HG03095 (cell line): ENCODE results near the gene OSGIN1.

Source experiments
- ATAC-seq: cut with Tn5 transposase; IDR thresholded peaks from one replicate; pipeline ENCODE4 v1.9.1; 2021; ENCODE audit warnings: moderate library complexity; ENCODE audit not compliant: unreplicated experiment

Gene OSGIN1

DNA sequence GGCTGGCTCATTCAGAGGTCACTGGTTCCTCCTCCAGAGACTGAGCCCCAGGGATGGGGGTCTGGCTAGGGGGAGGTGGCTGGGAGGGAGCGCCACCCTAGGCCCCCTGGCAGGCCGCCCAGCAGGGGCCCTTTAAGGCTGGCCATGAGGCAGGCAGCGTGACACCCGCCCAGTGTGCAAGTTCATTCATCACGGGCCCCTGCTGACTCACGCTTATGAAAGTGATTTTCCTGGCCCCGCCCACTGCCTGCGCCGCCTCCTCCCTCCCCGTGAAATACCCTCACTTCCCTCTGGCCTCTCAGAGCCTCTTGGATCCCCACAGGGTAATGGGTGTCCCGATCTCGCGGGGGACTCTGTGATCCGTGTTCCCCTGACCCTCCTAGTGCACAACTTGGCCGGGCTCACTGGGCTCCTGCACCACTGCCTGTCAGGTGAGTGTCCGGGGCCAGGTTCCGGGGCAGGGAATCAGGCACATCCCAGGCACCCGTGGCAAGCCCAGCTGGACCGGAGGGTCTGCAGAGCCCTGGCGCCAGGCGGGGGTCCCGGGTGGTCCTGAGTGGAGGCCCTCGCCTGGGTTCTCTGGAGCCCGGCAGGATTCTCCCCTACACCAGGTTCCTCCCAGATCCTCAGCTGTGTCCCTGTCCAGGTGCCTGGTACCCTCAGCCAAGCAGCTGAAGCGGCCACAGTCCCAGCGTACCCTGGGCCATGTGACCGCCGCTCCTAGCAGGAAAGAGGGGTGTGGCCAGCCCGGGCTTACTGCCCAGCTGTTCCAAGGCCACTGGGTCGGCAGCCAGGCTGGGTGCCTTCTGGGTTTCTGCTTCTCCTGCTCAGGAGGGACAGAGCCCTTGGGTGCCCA lies at the start of gene OSGIN1:
Gene OSGIN1, plus strand, starts transcription at position 301 of the 856 bp plus-strand sequence. CDS start 4,432 bp downstream, outside the sequence.
- peak; percentile 67 for ATAC-seq

- ATAC-seq: no peak
Observed at GRCh38 chr16:83903751-83904150, 49.3 kb upstream of the OSGIN1 start.

DNA sequence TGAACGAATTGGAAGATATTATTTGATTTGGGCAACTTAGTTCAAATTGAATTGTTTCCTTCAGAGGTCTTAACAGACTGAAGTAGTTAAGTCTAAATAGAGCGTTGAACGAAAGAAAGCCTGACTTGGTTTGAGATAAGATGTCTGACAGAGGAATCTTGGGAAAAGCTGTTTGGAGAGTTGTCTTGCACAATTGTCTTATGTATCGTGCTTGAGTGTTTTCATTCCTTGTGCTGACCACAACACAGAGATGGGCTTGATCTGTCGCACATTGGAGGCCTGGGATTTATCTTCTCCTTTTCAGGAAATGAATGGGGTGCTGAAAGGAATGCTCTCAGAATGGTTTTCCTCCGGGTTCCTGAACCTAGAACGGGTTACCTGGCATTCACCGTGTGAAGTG lies 46.4 kb upstream of the OSGIN1 start:
- ATAC-seq: no peak

DNA sequence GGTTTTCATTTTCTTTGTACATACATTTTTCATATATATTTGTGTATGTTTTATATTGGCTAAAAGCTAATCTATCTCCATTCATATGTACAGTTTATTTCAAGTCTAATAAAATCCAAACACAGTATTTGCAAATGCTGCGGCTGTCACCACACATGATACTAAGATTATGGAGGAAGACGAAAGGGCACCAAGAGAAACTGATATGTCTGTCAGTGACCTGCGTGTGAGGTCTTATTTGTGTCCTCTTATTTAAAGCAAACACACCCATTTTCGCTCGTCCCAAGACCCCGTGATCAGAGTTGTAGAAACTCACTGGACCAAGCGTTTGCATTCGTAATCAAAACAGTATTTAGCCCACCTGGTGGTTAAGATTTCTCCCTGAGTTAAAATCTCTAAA lies 45.9 kb upstream of the OSGIN1 start:
- ATAC-seq: no peak

GRCh38 chr16:83907631-83908250 lies 45.3 kb upstream of the OSGIN1 start:
- no peak for ATAC-seq

DNA sequence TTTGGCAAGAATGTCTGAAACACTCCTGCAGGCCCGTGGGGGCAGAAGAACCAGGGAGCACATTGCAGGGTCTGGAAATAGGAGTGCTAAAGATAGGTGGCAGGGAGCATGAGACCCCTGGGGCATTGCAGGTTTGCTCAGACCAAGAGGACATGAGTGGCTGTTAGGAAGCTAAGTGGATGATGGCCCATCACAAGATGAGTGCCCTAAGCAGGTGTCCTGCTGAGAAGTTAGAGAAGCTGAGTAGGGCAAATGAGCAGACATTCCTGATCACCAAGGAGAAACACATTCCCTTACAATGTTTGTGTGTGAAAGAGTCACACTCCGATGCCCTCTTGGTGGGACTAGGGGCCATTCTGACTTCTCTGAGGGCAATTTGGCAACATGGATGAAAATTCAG lies 44.2 kb upstream of the OSGIN1 start:
- no peak for ATAC-seq

- no peak for ATAC-seq
Observed at GRCh38 chr16:83911290-83911689, 41.8 kb upstream of the OSGIN1 start.

GRCh38 chr16:83912519-83913244 lies 40.4 kb upstream of the OSGIN1 start:
- no peak for ATAC-seq

- ATAC-seq: no peak
Observed at GRCh38 chr16:83913245-83913633, 39.8 kb upstream of the OSGIN1 start.

GRCh38 chr16:83914091-83914710 lies 38.8 kb upstream of the OSGIN1 start:
- ATAC-seq: no peak

DNA sequence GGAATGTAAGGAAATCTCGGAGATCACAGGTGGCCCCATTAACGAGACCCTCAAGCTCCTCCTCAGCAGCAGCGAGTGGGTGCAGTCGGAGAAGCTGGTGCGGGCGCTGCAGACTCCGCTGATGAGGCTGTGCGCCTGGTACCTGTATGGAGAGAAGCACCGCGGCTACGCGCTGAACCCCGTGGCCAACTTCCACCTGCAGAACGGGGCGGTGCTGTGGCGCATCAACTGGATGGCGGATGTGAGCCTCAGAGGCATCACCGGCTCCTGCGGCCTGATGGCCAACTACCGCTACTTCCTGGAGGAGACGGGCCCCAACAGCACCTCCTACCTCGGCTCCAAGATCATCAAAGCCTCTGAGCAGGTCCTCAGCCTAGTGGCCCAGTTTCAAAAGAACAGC lies 38.0 kb upstream of the OSGIN1 start:
- ATAC-seq: no peak

- no peak for ATAC-seq
Observed at GRCh38 chr16:83915491-83915890, 37.5 kb upstream of the OSGIN1 start.

DNA sequence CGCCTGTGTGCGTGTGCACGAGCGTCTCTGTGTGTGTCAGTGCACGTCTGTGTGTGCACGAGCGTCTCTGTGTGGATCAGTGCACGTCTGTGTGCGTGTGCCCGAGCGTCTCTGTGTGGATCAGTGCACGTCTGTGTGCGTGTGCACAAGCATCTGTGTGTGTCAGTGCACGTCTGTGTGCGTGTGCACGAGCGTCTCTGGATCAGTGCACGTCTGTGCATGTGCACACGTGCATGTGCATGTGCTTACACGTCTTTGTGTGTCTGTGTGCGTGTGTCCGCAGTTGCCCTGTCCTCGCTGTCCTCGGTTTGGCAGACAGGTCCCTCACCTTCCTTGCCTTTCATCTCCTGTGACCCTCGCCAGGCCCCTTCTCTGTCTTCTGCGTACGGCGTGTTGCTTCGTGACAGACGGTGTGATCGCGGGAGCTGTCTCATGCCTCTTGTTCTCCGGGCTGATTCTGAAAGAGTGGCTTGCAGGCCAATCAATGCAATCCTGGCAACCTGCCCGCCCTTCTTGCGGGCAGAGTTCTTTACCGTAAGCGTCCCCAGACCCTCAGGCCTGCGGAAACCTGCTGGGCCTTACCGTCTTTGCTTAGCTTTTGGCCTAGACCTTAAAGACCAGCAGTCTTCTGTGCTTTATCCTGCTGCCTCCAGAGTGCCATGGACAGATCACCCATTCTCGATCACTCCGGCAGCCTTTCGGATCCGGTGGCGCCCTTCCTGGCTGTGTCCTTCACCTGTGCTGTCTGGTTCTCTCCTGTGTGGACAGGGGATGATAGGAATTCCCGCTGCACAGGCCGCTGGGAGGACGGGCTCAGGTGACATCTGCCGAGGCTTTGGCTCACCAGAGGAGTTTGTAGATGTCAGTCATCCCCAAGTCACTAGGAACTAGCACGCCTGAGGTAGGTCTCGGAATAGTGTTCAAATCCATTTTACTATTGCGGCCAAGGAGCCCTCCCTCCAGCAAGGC lies 35.6 kb upstream of the OSGIN1 start:
- no peak for ATAC-seq

- no peak for ATAC-seq
Observed at GRCh38 chr16:83920894-83921491, 32.0 kb upstream of the OSGIN1 start.

- ATAC-seq: no peak
Observed at GRCh38 chr16:83923581-83924365, 29.3 kb upstream of the OSGIN1 start.

- ATAC-seq: no peak
Observed at GRCh38 chr16:83924686-83925085, 28.4 kb upstream of the OSGIN1 start.

- no peak for ATAC-seq
Observed at GRCh38 chr16:83925095-83925905, 27.7 kb upstream of the OSGIN1 start.
